ENCODE results near the gene ARL6IP4.

ARL6IP4 gene

GRCh38 chr12:122958198-122958888 lies 22.1 kb upstream of the ARL6IP4 start:
- DNase-seq (ENCODE audit: low read depth in 2 of 2): no peak

DNA sequence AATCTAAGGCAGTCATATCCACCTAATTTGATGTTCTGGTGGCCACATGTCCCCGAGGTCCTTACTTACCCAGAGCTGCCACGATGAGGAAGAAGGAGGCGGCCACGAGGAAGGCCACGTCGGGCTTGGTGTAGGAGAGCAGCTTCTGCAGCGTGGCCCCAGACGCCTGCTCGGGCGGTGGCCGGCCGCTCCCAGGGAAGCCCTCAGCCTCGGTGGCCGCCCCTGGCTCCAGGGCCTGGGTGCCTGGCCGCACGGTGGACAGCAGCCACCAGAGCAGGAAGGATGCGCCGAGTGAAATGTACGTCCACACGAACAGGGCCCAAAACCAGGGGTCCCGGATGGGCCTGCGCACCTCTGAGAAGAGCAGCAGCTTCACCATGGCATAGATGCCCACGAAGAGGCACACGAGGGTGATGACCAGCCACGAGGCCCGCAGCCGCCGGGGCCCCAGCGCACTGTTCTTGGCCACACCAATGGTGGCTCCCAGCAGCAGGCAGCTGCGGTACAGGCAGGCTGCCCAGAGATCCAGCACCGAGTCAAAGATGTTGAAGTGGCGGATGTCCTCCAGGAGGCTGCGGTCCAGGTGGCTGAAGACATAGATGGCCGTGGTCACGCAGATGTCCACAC lies 20.8 kb upstream of the ARL6IP4 start:
- DNase-seq (ENCODE audit: low read depth in 2 of 2): no peak

DNA sequence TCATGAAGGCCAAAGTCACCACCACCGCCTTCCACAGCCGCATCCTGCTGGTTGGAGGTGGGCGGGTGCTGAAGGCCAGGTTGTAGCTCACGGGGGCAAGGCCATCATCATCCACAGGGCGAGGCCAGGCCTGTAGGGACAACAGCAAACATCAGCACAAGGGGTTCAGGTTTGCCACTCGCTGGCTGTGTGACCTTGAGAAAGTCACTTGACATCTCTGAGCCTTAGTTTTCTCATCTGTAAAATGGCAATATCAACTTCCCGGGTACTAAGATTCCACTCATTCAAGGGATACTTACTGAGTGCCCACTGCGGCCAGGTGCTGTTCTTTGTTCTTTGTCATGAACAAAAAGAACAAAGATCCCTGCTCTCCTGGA lies 20.3 kb upstream of the ARL6IP4 start:
- DNase-seq (ENCODE audit: low read depth in 2 of 2): no peak

- no peak for DNase-seq (ENCODE audit: low read depth in 2 of 2)
These were observed 18.8 kb upstream of the ARL6IP4 start for GRCh38 chr12:122961531-122962329.

GRCh38 chr12:122963941-122964265 lies 16.6 kb upstream of the ARL6IP4 start:
- DNase-seq (ENCODE audit: low read depth in 2 of 2): no peak

DNA sequence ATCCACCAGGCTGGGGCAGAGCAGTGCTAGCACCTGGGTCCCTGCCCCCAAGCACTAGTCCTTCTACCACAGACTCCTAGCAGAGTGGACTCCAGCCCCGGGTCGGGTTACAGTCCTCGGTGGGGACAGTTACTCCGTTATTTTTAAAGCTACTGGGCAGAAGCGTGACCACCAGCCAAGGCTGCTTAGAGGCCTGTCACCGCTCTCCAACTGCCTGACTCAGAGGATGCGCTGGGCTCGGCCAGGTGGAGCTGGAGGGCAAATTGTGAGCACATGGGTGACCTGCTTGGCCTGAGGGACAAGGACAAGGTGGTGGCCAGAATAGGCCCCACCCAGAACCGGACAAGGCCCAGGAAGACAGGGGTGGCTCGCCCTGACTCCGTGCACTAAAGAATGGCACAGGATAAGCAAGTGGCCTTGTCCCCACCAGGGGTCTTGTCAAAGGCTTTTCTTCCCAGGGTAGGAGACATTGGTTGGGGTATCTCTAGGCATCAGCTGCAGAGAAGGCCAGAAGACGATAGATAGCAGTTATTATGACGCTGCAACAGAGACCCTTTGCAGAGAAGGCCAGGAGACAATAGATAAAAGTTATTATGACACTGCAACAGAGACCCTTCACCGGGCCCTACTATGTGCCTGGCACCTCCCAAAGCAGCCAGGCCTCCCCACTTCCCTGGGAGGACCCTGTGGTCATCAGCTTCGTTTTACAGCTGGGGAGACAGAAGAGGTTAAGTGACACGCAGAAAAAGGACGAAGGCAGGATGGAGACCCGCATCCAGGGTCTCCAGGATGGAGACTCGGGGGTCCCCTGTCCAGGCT lies 15.8 kb upstream of the ARL6IP4 start:
- no peak for DNase-seq (ENCODE audit: low read depth in 2 of 2)

GRCh38 chr12:122965321-122965751 lies 15.1 kb upstream of the ARL6IP4 start:
- no peak for DNase-seq (ENCODE audit: low read depth in 2 of 2)

GRCh38 chr12:122965851-122966742 lies 14.4 kb upstream of the ARL6IP4 start, which contains the start of gene ABCB9:
Gene ABCB9 (minus strand): TSS chr12:122966463. CDS start chr12:122960235, 6,228 bp downstream.
- DNase-seq (ENCODE audit: low read depth in 2 of 2): peak; percentile 90 to 92

- no peak for DNase-seq (ENCODE audit: low read depth in 2 of 2)
These were observed 13.5 kb upstream of the ARL6IP4 start for GRCh38 chr12:122966743-122967550.

GRCh38 chr12:122968104-122968503 lies 12.4 kb upstream of the ARL6IP4 start:
- DNase-seq (ENCODE audit: low read depth in 2 of 2): no peak

DNA sequence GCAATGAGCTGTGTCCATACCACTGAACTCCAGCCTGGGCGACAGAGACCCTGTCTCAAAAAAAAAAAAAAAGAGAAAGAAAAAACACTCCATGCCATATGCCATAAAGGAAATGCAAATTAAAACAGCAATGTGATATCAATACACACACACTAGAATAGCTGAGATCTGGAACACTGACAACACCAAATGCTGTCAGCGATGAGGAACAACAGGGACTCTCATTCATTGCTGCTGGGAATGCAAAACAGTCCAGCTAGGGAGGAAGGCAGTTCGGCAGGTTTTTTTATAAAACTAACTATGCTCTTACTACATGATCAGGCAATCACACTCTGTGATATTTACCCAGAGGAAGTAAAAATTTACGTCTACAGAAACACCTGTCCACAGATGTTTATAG lies 10.8 kb upstream of the ARL6IP4 start:
- no peak for DNase-seq (ENCODE audit: low read depth in 2 of 2)

DNA sequence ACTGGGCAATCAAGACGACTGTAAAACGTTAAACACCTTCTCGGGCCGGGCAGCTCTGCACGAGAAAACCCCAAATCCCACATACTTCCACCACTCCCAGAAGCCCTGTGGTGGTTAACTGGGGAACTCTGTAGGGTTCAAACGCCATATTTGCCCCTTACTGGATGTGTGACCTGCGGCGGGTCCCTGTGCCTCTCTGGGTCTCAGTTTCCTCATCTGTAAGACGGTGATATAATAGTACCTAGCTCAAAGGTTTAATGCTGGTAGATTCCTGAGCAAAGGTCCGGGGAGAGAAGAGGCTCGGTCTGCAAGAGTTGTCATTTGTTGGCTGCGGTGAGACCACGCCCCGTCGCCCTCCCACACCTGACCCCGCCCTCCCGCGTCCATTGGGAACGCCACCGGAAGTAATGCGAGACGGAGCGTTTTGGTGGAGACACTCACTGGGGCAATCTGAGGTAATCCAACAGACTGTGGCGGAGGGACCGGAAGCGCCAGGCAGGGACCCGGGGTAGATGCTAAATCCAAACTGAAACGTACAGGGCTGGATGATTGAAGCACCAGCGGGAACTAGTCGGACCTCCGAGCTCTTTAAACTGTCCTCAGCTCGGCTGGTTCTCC lies 6.1 kb upstream of the ARL6IP4 start:
- peak; percentile 98 for DNase-seq (ENCODE audit: low read depth in 2 of 2)

- peak; percentile 80 to 87 for DNase-seq (ENCODE audit: low read depth in 2 of 2)
These were observed 5.3 kb upstream of the ARL6IP4 start, which contains the start of gene OGFOD2 for GRCh38 chr12:122974892-122975789. Gene OGFOD2 (plus strand): TSS chr12:122975244. CDS start chr12:122975252, 8 bp downstream.

- DNase-seq (ENCODE audit: low read depth in 2 of 2): no peak
These were observed 4.5 kb upstream of the ARL6IP4 start for GRCh38 chr12:122975790-122976647.

DNA sequence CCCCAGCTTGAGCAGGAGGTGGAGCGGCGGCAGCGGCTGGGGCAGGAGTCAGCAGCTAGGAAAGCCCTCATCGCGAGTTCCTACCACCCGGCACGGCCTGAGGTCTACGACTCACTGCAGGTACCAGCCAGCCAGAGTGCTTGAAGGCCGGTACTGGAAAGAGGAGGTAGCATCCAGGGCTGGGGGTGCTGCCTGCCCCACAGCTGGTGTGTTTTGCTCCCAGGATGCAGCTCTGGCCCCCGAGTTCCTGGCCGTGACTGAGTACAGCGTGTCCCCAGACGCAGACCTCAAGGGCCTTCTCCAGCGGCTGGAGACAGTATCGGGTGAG lies 3.9 kb upstream of the ARL6IP4 start:
- DNase-seq (ENCODE audit: low read depth in 2 of 2): no peak

GRCh38 chr12:122977153-122977552 lies 3.3 kb upstream of the ARL6IP4 start:
- DNase-seq (ENCODE audit: low read depth in 2 of 2): no peak

- DNase-seq (ENCODE audit: low read depth in 2 of 2): no peak
These were observed 2.7 kb upstream of the ARL6IP4 start for GRCh38 chr12:122977655-122978392.

Measured in stimulated activated CD8-positive, alpha-beta memory T cell treated with anti-CD3 and anti-CD28 coated beads, Interleukin-2, amount 100 ng/mL, for 1 hour (primary cell).